Left ventricle myocardium inferior (tissue), 1 donor: ENCODE measurements around the gene TNN. TPM values are rescaled to one million over a fixed set of nuclear protein-coding genes. Genes with fewer than 3 reads are reported as not detected.

ENCODE experiments used
- DNase-seq: peaks from one replicate; pipeline ENCODE4 v3.0.0-alpha.2; 2020
- H3K27ac ChIP-seq: fragments of 200-600 bp; replicated peaks from 2 replicates; pipeline ENCODE4 v1.8.0; 2021
- H3K27me3 ChIP-seq: fragments of 200-600 bp; 2 replicates; pipeline ENCODE4 v1.8.0; 2021; ENCODE audit warnings: low read depth
- H3K36me3 ChIP-seq: fragments of 200-600 bp; 2 replicates; pipeline ENCODE4 v1.8.0; 2021
- H3K4me1 ChIP-seq: fragments of 200-600 bp; 2 replicates; pipeline ENCODE4 v1.8.0; 2021
- H3K4me3 ChIP-seq: fragments of 200-600 bp; 2 replicates; pipeline ENCODE4 v1.8.0; 2021; ENCODE audit warnings: mild to moderate bottlenecking, moderate library complexity
- H3K9me3 ChIP-seq: fragments of 200-600 bp; replicated peaks from 2 replicates; pipeline ENCODE4 v1.8.0; 2021
- intact Hi-C: fragments of 100-400 bp; cut with micrococcal nuclease; formaldehyde crosslinking; loops from one replicate; pipeline ENCODE4 v1.11.0; 2022
- total RNA-seq: library from RNA; stranded (reverse); fragmentation: NEBNext Ultra II Directional; extraction: Animal tissue kit (Norgen Biotek cat#: 25700); gene quantifications from one replicate; pipeline ENCODE4 v1.2.1, GENCODE V29; 2021
- TF ChIP-seq, protein P1 (sequence below): fragments of 200-600 bp; IDR thresholded peaks from 2 replicates; pipeline ENCODE4 v1.8.0; 2021; ENCODE audit warnings: antibody characterized with exemption, mild to moderate bottlenecking, borderline replicate concordance
- donor health status: DM: no; HTN: yes; CAD: no; lungs with severe emphysema.

TNN gene
- total RNA-seq, 1 donor from 2014 or later = not detected

DNA sequence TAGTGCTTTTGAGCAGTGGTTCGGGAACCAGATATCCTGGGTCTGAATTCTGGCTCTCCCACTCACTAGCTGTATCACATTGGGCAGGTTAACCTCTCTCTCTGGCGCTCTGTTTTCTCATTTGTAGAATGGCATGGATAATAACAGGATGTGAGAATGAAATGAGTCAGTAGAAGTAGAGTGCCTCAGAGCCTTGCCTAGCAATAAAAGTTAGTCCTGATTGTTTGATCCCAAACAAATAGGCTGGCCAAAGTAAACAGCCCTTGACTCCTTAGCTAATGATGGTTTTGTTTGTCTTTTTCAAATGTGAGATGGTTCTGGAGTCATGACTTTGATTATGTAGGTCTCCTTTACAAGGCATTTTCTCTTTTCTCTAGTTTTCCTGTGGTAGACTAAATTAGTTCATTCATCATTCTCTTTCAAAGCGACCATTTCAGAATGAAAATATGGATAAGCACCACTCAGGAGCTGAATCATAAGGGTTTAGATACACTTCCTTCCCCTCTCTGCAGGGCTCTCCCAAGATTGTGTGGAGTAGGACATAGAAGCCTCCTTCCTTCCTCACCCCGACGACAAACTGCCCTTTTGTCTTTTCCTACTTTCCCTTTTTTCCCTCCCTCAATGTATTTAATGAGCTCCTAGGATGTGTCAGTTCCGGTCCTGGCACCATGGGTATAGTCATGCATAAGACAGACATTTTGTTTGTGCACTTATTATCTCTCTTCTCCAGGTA, 101.8 kb downstream of the TNN start:
- no peak overlapping the region for H3K4me3 ChIP-seq
- DNase-seq = no peak
- H3K27ac ChIP-seq = no peak overlapping the region
- no peaks in the 10 kb centered on the region for H3K9me3 ChIP-seq
- peaks cover 42% of the 10 kb centered on the region for H3K36me3 ChIP-seq
- peaks cover 42% of the 10 kb centered on the region for H3K4me1 ChIP-seq
- no peaks in the 10 kb centered on the region for H3K27me3 ChIP-seq
- TF ChIP-seq, protein P1, sequence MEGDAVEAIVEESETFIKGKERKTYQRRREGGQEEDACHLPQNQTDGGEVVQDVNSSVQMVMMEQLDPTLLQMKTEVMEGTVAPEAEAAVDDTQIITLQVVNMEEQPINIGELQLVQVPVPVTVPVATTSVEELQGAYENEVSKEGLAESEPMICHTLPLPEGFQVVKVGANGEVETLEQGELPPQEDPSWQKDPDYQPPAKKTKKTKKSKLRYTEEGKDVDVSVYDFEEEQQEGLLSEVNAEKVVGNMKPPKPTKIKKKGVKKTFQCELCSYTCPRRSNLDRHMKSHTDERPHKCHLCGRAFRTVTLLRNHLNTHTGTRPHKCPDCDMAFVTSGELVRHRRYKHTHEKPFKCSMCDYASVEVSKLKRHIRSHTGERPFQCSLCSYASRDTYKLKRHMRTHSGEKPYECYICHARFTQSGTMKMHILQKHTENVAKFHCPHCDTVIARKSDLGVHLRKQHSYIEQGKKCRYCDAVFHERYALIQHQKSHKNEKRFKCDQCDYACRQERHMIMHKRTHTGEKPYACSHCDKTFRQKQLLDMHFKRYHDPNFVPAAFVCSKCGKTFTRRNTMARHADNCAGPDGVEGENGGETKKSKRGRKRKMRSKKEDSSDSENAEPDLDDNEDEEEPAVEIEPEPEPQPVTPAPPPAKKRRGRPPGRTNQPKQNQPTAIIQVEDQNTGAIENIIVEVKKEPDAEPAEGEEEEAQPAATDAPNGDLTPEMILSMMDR = no peak
- intact Hi-C loops = no loop called here

DNA sequence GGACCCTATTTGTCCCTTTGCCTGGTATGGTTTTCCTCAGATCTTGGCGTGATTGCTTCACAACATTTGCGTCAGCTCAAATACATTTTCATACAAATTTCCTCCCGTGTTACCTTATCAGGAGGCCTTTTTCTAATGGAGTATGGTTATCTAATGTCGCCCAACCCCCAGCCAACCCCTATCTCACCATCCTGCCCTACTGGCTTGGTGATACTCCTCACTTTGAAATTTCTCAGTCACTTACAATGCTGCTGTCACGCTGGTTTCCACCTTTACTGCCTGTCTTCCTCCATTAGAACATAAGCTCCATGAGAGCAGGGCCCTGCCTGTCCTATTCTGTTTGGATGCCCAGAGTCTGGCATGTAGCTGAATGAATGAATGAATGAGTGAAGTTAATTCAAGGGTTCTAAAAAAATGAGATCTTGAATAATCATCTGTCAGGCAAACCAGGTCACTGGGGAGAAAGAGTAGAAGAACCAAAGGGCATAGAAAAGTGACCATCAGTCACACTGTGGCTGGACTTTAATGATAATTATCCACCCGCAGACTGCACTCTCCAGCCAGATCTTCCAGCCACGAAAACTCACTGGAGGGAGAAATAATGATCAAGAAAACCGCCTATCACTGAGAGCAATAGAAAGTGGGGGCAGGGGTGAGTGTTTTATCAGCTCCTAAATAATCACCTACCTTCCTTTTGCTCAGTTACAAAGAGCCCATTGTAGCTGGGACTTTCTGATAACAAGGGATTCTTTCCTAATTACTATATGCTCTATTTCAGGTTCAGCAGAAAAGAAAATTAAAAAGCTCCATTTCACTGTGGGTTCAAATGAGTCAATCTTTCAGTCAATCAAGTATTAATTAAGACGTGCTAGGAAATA, 103.6 kb downstream of the TNN start:
- DNase-seq = no peak
- H3K27me3 ChIP-seq = no peaks in the 10 kb centered on the region
- no peaks in the 10 kb centered on the region for H3K9me3 ChIP-seq
- H3K4me1 ChIP-seq = peaks cover 48% of the 10 kb centered on the region
- no peak overlapping the region for H3K27ac ChIP-seq
- intact Hi-C loops = no loop called here
- H3K4me3 ChIP-seq = no peak overlapping the region
- TF ChIP-seq, protein P1 = no peak
- peaks cover 32% of the 10 kb centered on the region for H3K36me3 ChIP-seq

DNA sequence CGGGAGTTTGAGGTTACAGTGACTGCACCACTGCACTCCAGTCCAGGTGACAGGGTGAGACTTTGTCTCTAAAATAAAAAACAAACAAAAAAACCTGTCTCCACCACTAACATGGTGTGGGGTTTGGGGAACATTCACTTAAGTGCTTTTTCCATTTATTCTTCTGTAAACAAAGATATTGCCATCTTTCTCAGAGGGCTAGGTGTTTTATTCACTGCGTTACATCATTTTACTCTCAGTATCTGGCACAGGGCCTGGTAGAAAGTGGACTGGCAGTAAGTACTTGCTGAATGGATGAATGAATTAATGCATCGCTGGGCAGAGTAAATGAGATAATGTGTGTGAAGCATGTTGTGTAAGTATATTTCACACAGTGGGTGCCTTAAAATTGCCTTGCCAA, 104.9 kb downstream of the TNN start:
- H3K36me3 ChIP-seq = peaks cover 35% of the 10 kb centered on the region
- no peak for DNase-seq
- H3K27me3 ChIP-seq = no peaks in the 10 kb centered on the region
- peaks cover 48% of the 10 kb centered on the region for H3K4me1 ChIP-seq
- TF ChIP-seq, protein P1 = no peak
- no peaks in the 10 kb centered on the region for H3K9me3 ChIP-seq
- no peak overlapping the region for H3K27ac ChIP-seq
- no peak overlapping the region for H3K4me3 ChIP-seq
- intact Hi-C loops = no loop called here

DNA sequence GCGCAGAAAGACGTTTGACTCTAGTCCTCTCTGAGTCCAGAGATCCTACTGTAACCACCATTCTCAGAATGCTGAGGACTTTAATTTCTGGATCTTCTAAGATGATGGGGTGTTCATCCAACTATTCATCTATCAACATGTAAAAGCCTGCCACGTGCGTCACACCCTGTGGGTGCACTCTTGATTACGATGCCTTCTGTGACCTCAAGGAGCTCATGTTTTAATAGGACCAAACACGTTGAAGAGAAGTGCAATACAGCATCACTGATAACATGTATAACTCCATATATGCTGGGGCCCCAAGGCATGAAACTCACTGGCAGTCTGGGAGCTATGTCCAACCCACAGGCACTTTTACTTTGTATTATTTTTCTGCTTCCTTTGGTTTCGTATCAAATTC, 105.9 kb downstream of the TNN start:
- intact Hi-C loops = no loop called here

More for the DNA sequence above, 105.9 kb downstream of the TNN start:
- Histone ChIP-seq H3K36me3 (peaks cover 44% of the 10 kb centered on the region), H3K4me1 (peaks cover 55% of the 10 kb centered on the region), H3K27ac (no peak overlapping the region), H3K27me3 (no peaks in the 10 kb centered on the region), H3K4me3 (no peak overlapping the region), H3K9me3 (no peaks in the 10 kb centered on the region)
- no peak for DNase-seq
- TF ChIP-seq, protein P1 = no peak
